H9 (cell line): Measurements from ENCODE around the gene DEDD2. TPM values are rescaled to one million over a fixed set of nuclear protein-coding genes. Genes with fewer than 3 reads are reported as not detected.

Source experiments
- DNase-seq: peaks from one replicate; pipeline ENCODE4 v3.0.0-alpha.2; 2017
- H2AFZ ChIP-seq: one replicate; pipeline ENCODE4 v1.6.1; 2013; ENCODE audit warnings: mild to moderate bottlenecking, low read length, control low read depth, moderate library complexity
- H2AK5ac ChIP-seq: 2 replicates; pipeline ENCODE4 v1.6.1; 2013; ENCODE audit warnings: low read length, control low read depth, mixed read lengths; ENCODE audit not compliant: insufficient read length
- H2BK120ac ChIP-seq: one replicate; pipeline ENCODE4 v1.6.1; 2013; ENCODE audit warnings: low read depth, mild to moderate bottlenecking, low read length, control low read depth, inconsistent platforms; ENCODE audit not compliant: poor library complexity, severe bottlenecking
- H2BK12ac ChIP-seq: 2 replicates; pipeline ENCODE4 v1.6.1; 2013; ENCODE audit warnings: low read length, control low read depth, mixed read lengths, low read depth; ENCODE audit not compliant: insufficient read length
- H2BK15ac ChIP-seq: 2 replicates; pipeline ENCODE4 v1.6.1; 2013; ENCODE audit warnings: low read depth, low read length, control low read depth
- H2BK20ac ChIP-seq: one replicate; pipeline ENCODE4 v1.6.1; 2013; ENCODE audit warnings: low read depth, mild to moderate bottlenecking, low read length, control low read depth, inconsistent platforms; ENCODE audit not compliant: poor library complexity, severe bottlenecking
- H2BK5ac ChIP-seq: 2 replicates; pipeline ENCODE4 v1.6.1; 2013; ENCODE audit warnings: low read length, control low read depth, mixed read lengths; ENCODE audit not compliant: insufficient read length
- H3K14ac ChIP-seq: 2 replicates; pipeline ENCODE4 v1.6.1; 2013; ENCODE audit warnings: low read length, control low read depth; ENCODE audit not compliant: insufficient read depth
- H3K18ac ChIP-seq: 2 replicates; pipeline ENCODE4 v1.6.1; 2013; ENCODE audit warnings: low read depth, mild to moderate bottlenecking, mixed read lengths, low read length, control low read depth; ENCODE audit not compliant: insufficient read length
- H3K23ac ChIP-seq: 2 replicates; pipeline ENCODE4 v1.6.1; 2013; ENCODE audit warnings: low read length, control low read depth, mixed read lengths, low read depth; ENCODE audit not compliant: insufficient read length
- H3K23me2 ChIP-seq: 2 replicates; pipeline ENCODE4 v1.6.1; 2013; ENCODE audit warnings: low read depth, mild to moderate bottlenecking, mixed read lengths, low read length, control low read depth; ENCODE audit not compliant: insufficient read length, poor library complexity, severe bottlenecking
- H3K27ac ChIP-seq: 2 replicates; pipeline ENCODE4 v1.5.1; 2013; ENCODE audit warnings: low read length, control low read depth, mixed read lengths, low read depth; ENCODE audit not compliant: insufficient read length
- H3K27me3 ChIP-seq: 2 replicates; pipeline ENCODE4 v1.6.1; 2013; ENCODE audit warnings: low read length, control low read depth, inconsistent platforms; ENCODE audit not compliant: insufficient read depth
- H3K4ac ChIP-seq: 2 replicates; pipeline ENCODE4 v1.6.1; 2013; ENCODE audit warnings: low read depth, mild to moderate bottlenecking, control low read depth, inconsistent platforms, low read length, moderate library complexity
- H3K4me1 ChIP-seq: 2 replicates; pipeline ENCODE4 v1.6.1; 2013; ENCODE audit warnings: low read length, control low read depth, inconsistent platforms; ENCODE audit not compliant: insufficient read depth
- H3K4me2 ChIP-seq: 2 replicates; pipeline ENCODE4 v1.6.1; 2013; ENCODE audit warnings: low read length, control low read depth, mixed read lengths; ENCODE audit not compliant: insufficient read length, insufficient read depth
- H3K56ac ChIP-seq: 2 replicates; pipeline ENCODE4 v1.6.1; 2013; ENCODE audit warnings: low read depth, mild to moderate bottlenecking, mixed read lengths, low read length, control low read depth; ENCODE audit not compliant: insufficient read length
- H3K79me1 ChIP-seq: 2 replicates; pipeline ENCODE4 v1.6.1; 2013; ENCODE audit warnings: low read depth, mild to moderate bottlenecking, moderate library complexity, low read length, control low read depth, inconsistent platforms; ENCODE audit not compliant: insufficient read depth, poor library complexity, severe bottlenecking
- H3K79me2 ChIP-seq: 2 replicates; pipeline ENCODE4 v1.6.1; 2013; ENCODE audit warnings: low read length, control low read depth, inconsistent platforms; ENCODE audit not compliant: insufficient read depth
- H3K9ac ChIP-seq: 2 replicates; pipeline ENCODE4 v1.6.1; 2013; ENCODE audit warnings: low read length, control low read depth, mixed read lengths; ENCODE audit not compliant: insufficient read length; ENCODE audit errors: extremely low read depth
- H3K9me3 ChIP-seq: one replicate; pipeline ENCODE4 v1.6.1; 2013; ENCODE audit warnings: low read depth, low read length, inconsistent platforms; ENCODE audit not compliant: control insufficient read depth
- H3T11ph ChIP-seq: one replicate; pipeline ENCODE4 v1.6.1; 2013; ENCODE audit warnings: mild to moderate bottlenecking, low read length, control low read depth, inconsistent platforms
- H4K20me1 ChIP-seq: one replicate; pipeline ENCODE4 v1.6.1; 2013; ENCODE audit not compliant: control insufficient read depth, insufficient read length, insufficient read depth
- H4K5ac ChIP-seq: 2 replicates; pipeline ENCODE4 v1.6.1; 2013; ENCODE audit warnings: low read depth, mild to moderate bottlenecking, mixed read lengths, low read length, control low read depth; ENCODE audit not compliant: insufficient read length
- H4K8ac ChIP-seq: replicated peaks from 2 replicates; pipeline ENCODE4 v1.6.1; 2013; ENCODE audit warnings: low read length, control low read depth, mixed read lengths, low read depth; ENCODE audit not compliant: insufficient read length
- H4K91ac ChIP-seq: 2 replicates; pipeline ENCODE4 v1.6.1; 2013; ENCODE audit warnings: low read depth, mild to moderate bottlenecking, moderate library complexity, mixed read lengths, low read length, control low read depth; ENCODE audit not compliant: insufficient read length
- H3K27ac Mint-ChIP-seq, 3 experiments: 2 replicates in 2 of 3; 3 replicates in 1 of 3; pipeline ENCODE4 v1.8.0; 2020 to 2021; ENCODE audit warnings: mixed read lengths in 3 of 3, mild to moderate bottlenecking in 1 of 3, moderate library complexity in 1 of 3
- H3K27me3 Mint-ChIP-seq: 2 replicates; pipeline ENCODE4 v1.8.0; 2021; ENCODE audit warnings: low read depth, mild to moderate bottlenecking, moderate library complexity, mixed read lengths
- H3K36me3 Mint-ChIP-seq, 3 experiments: 2 replicates in 2 of 3; 3 replicates in 1 of 3; pipeline ENCODE4 v1.8.0; 2020 to 2021; ENCODE audit warnings: low read depth in 3 of 3, mixed read lengths in 3 of 3; ENCODE audit not compliant: insufficient read depth in 1 of 3
- H3K4me1 Mint-ChIP-seq, 2 experiments: 2 replicates each; pipeline ENCODE4 v1.8.0; 2020; ENCODE audit warnings: mixed read lengths in 2 of 2
- H3K4me3 Mint-ChIP-seq, 2 experiments: 2 replicates in 1 of 2; 3 replicates in 1 of 2; pipeline ENCODE4 v1.8.0; 2020 to 2021; ENCODE audit warnings: mild to moderate bottlenecking in 2 of 2, mixed read lengths in 2 of 2, moderate library complexity in 1 of 2
- H3K9me3 Mint-ChIP-seq, 2 experiments: 2 replicates in 1 of 2; 3 replicates in 1 of 2; pipeline ENCODE4 v1.8.0; 2020; ENCODE audit warnings: mild to moderate bottlenecking in 2 of 2, mixed read lengths in 2 of 2, moderate library complexity in 1 of 2
- CTCF ChIP-seq: fragments of 200-600 bp; sonication (generic); conservative IDR thresholded peaks from 3 replicates; pipeline ENCODE4 v1.8.0; 2021; ENCODE audit warnings: antibody characterized with exemption, mild to moderate bottlenecking
- WGBS: extraction: QIAGEN DNeasy Blood & Tissue Kit; methylation state at CpG from one replicate; pipeline ENCODE4 v1.1.7; 2013; ENCODE audit warnings: missing lambda C conversion rate, low lambda C conversion rate, mixed read lengths; ENCODE audit not compliant: insufficient read length; ENCODE audit errors: extremely low coverage; 5-methylcytosine and 5-hydroxymethylcytosine counted together
- total RNA-seq: library from RNA; stranded (reverse); gene quantifications from 2 replicates; pipeline ENCODE4 v1.2.1, GENCODE V29; 2021

The DEDD2 gene
- total RNA-seq, 1 experiment from 2014 or later: 32.3 TPM

GRCh38 chr19:42198676-42199439 lies 18.6 kb downstream of the DEDD2 start:
- Histone ChIP-seq H3K27ac (no peak overlapping the region), H3K18ac (no peak overlapping the region), H3K4me2 (no peak overlapping the region), H3K9ac (no peak overlapping the region), H2BK20ac (no peak overlapping the region), H4K8ac (no peak overlapping the region), H3K4ac (no peak overlapping the region), H4K5ac (no peak overlapping the region), H2BK120ac (no peak overlapping the region), H3K56ac (no peak overlapping the region), H2BK12ac (no peak overlapping the region), H3K23ac (no peak overlapping the region), H3K27me3 (no peaks in the 10 kb centered on the region), H2AFZ (no peak overlapping the region), H3K4me1 (peaks cover 4% of the 10 kb centered on the region; the same call in 1 of the 2 replicates), H3K14ac (no peak overlapping the region), H2AK5ac (no peak overlapping the region), H3K79me2 (peaks cover 6% of the 10 kb centered on the region; the same call in 1 of the 2 replicates), H3T11ph (no peak overlapping the region), H3K9me3 (no peaks in the 10 kb centered on the region), H2BK5ac (no peak overlapping the region), H4K20me1 (no peaks in the 10 kb centered on the region), H2BK15ac (no peak overlapping the region), H4K91ac (no peak overlapping the region), H3K79me1 (peaks cover 4% of the 10 kb centered on the region), H3K23me2 (peaks cover 2% of the 10 kb centered on the region)
- Mint-ChIP-seq H3K4me1 (peaks cover 24 to 42% of the 10 kb centered on the region in 2 experiments), H3K4me3 (peak overlapping the region in 1 of 2 experiments; percentile 11; a peak in 1 of 5 replicates), H3K27me3 (peaks cover 8% of the 10 kb centered on the region), H3K36me3 (peaks cover 43 to 76% (median 74%) of the 10 kb centered on the region in 3 experiments), H3K27ac (peak overlapping the region in 2 of 3 experiments; percentile 59 to 95; a peak in 4 of 7 replicates), H3K9me3 (peaks cover under 1% of the 10 kb centered on the region in 2 experiments; a peak in 4 of 5 replicates)
- WGBS: no CpG with 5 or more reads among the region's 7 CpGs
- no peak for TF ChIP-seq CTCF
- peak; percentile 86 for DNase-seq
